HepG2 (cell line): ENCODE measurements around the gene TSC22D4. TPM values are rescaled to one million over a fixed set of nuclear protein-coding genes. Genes with fewer than 3 reads are reported as not detected.

Experiments used
- HOXA7 ChIP-seq: sonication (generic); formaldehyde crosslinking; IDR thresholded peaks from 2 replicates; pipeline ENCODE4 v1.8.1; 2022; ENCODE audit warnings: mild to moderate bottlenecking, missing genetic modification reagents, moderate library complexity
- PHF20 ChIP-seq: sonication (generic); formaldehyde crosslinking; IDR thresholded peaks from 2 replicates; pipeline ENCODE4 v1.5.0; 2020; ENCODE audit warnings: mild to moderate bottlenecking, missing genetic modification reagents
- SMYD3 ChIP-seq: sonication (generic); formaldehyde crosslinking; IDR thresholded peaks from 2 replicates; pipeline ENCODE4 v1.8.1; 2023; ENCODE audit warnings: mild to moderate bottlenecking, missing genetic modification reagents
- ZNF318 ChIP-seq: sonication (generic); formaldehyde crosslinking; IDR thresholded peaks from 2 replicates; pipeline ENCODE4 v1.4.0; 2020; ENCODE audit warnings: mild to moderate bottlenecking, missing genetic modification reagents
- polyA plus RNA-seq, 8 experiments: library from polyadenylated mRNA; depleted of rRNA in 3 of 8; stranded (reverse) in 7 of 8; unstranded in 1 of 8; fragments of >200 nt; fragmentation: Illumina TruSeq in 4 of 8; extraction: Trizol in 4 of 8; gene quantifications; 2 replicates each; pipeline versions ENCODE4 v1.2.1 to v1.2.3, GENCODE V29; 2011 to 2016; ENCODE audit warnings: low read depth in 4 of 8, missing spikeins in 1 of 8, mixed read lengths in 1 of 8; ENCODE audit not compliant: insufficient read depth in 1 of 8
- total RNA-seq, 5 experiments: library from RNA; depleted of rRNA; stranded (reverse); fragments of >200 nt; fragmentation: Illumina TruSeq; extraction: Trizol; gene quantifications; 2 replicates each; pipeline ENCODE4 v1.2.3, GENCODE V29; 2016; ENCODE audit warnings: low read depth in 1 of 5
- TF ChIP-seq, protein P1 (sequence below): sonication (generic); formaldehyde crosslinking; IDR thresholded peaks from 2 replicates; pipeline ENCODE4 v1.4.0; 2020; ENCODE audit warnings: missing genetic modification reagents, borderline replicate concordance

The TSC22D4 gene
- total and polyA plus RNA-seq, 2 of the 13 experiments (the other 11 are each of a cell fraction or from before 2014, with no cell fraction given) = 7.7 to 8.7 TPM

GRCh38 chr7:100444311-100445278 is 34.4 kb downstream of the TSC22D4 start (continued):
- 0 out of 2 replicates have a peak, but pooled peaks have one; percentile 30 for TF ChIP-seq ZNF318 (CRISPR knock-in tag)
- TF ChIP-seq SMYD3 = no peak
- TF ChIP-seq, protein P1, sequence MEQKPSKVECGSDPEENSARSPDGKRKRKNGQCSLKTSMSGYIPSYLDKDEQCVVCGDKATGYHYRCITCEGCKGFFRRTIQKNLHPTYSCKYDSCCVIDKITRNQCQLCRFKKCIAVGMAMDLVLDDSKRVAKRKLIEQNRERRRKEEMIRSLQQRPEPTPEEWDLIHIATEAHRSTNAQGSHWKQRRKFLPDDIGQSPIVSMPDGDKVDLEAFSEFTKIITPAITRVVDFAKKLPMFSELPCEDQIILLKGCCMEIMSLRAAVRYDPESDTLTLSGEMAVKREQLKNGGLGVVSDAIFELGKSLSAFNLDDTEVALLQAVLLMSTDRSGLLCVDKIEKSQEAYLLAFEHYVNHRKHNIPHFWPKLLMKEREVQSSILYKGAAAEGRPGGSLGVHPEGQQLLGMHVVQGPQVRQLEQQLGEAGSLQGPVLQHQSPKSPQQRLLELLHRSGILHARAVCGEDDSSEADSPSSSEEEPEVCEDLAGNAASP = peak; percentile 79; the same call in 1 of the 2 replicates
- no peak for TF ChIP-seq HOXA7 (CRISPR knock-in tag)
- TF ChIP-seq PHF20 (CRISPR knock-in tag) = peak; percentile 45; the same call in 1 of the 2 replicates
